RWPE2 (cell line): ENCODE measurements around the gene ID3.

ENCODE experiments used
- ATAC-seq: fragments of 200-7000 bp; cut with Tn5 transposase; 3 replicates; pipeline ENCODE4 v1.9.1; 2021; ENCODE audit warnings: low read depth
- DNase-seq: peaks from one replicate; pipeline ENCODE4 v3.0.0-alpha.2; 2020; ENCODE audit warnings: low spot score
- H3K27ac ChIP-seq: fragments of 450-650 bp; 2 replicates; pipeline ENCODE4 v1.5.1; 2017; ENCODE audit warnings: mild to moderate bottlenecking; ENCODE audit not compliant: poor library complexity, severe bottlenecking
- H3K27me3 ChIP-seq: fragments of 250-450 bp; sonication (Bioruptor Pico); 2 replicates; pipeline ENCODE4 v1.5.1; 2021; ENCODE audit warnings: mild to moderate bottlenecking, moderate library complexity; ENCODE audit not compliant: insufficient read depth, poor library complexity, severe bottlenecking
- H3K36me3 ChIP-seq: fragments of 250-450 bp; sonication (Bioruptor Pico); 2 replicates; pipeline ENCODE4 v1.5.1; 2020; ENCODE audit warnings: low read depth, mild to moderate bottlenecking, moderate library complexity
- H3K4me1 ChIP-seq: fragments of 250-450 bp; sonication (Bioruptor Pico); 2 replicates; pipeline ENCODE4 v1.5.1; 2021; ENCODE audit warnings: mild to moderate bottlenecking, moderate library complexity; ENCODE audit not compliant: insufficient read depth, poor library complexity, severe bottlenecking
- H3K4me3 ChIP-seq: fragments of 250-450 bp; sonication (Bioruptor Pico); 2 replicates; pipeline ENCODE4 v1.5.1; 2021; ENCODE audit warnings: mild to moderate bottlenecking, moderate library complexity; ENCODE audit not compliant: severe bottlenecking
- H3K9me3 ChIP-seq: fragments of 250-450 bp; sonication (Bioruptor Pico); 2 replicates; pipeline ENCODE4 v1.5.1; 2021; ENCODE audit warnings: mild to moderate bottlenecking, moderate library complexity; ENCODE audit not compliant: severe bottlenecking
- CTCF ChIP-seq: fragments of 450-650 bp; IDR thresholded peaks from one replicate; pipeline ENCODE4 v1.5.1; 2017; ENCODE audit warnings: mild to moderate bottlenecking, moderate library complexity; ENCODE audit not compliant: poor library complexity, severe bottlenecking

The ID3 gene

GRCh38 chr1:23537296-23537973, 21.9 kb downstream of the ID3 start:
- Histone ChIP-seq H3K27me3 (no peaks in the 10 kb centered on the region), H3K27ac (no peak overlapping the region), H3K9me3 (no peaks in the 10 kb centered on the region), H3K4me3 (no peak overlapping the region), H3K4me1 (no peaks in the 10 kb centered on the region), H3K36me3 (no peaks in the 10 kb centered on the region)
- TF ChIP-seq CTCF, result no peak
- no peak for ATAC-seq
- no peak for DNase-seq

GRCh38 chr1:23533246-23534023, 25.9 kb downstream of the ID3 start:
- Histone ChIP-seq H3K27me3 (no peaks in the 10 kb centered on the region), H3K4me3 (no peak overlapping the region), H3K27ac (no peak overlapping the region), H3K9me3 (no peaks in the 10 kb centered on the region), H3K4me1 (peaks cover 3% of the 10 kb centered on the region), H3K36me3 (no peaks in the 10 kb centered on the region)
- no peak for DNase-seq
- ATAC-seq, result no peak
- no peak for TF ChIP-seq CTCF

GRCh38 chr1:23531562-23532094, 27.7 kb downstream of the ID3 start:
- no peak for TF ChIP-seq CTCF
- Histone ChIP-seq H3K9me3 (no peaks in the 10 kb centered on the region), H3K4me3 (peak overlapping the region; percentile 56), H3K4me1 (peaks cover 10% of the 10 kb centered on the region), H3K27me3 (no peaks in the 10 kb centered on the region), H3K36me3 (no peaks in the 10 kb centered on the region), H3K27ac (no peak overlapping the region)
- no peak for ATAC-seq
- no peak for DNase-seq

GRCh38 chr1:23530747-23531561, 28.3 kb downstream of the ID3 start, which contains the start of gene E2F2:
E2F2 (minus strand) TSS chr1:23531233; CDS start chr1:23530793, 440 bp downstream.
- TF ChIP-seq CTCF, result peak; percentile 4
- DNase-seq (peak; percentile 85), ATAC-seq (peak; percentile 57)
- H3K4me1 ChIP-seq, result peaks cover 10% of the 10 kb centered on the region
- no peak within 1 kb of the TSS for H3K27ac ChIP-seq
- no peaks in the 10 kb centered on the region for H3K9me3 ChIP-seq
- no peaks in the 10 kb centered on the region for H3K36me3 ChIP-seq
- H3K27me3 ChIP-seq, result no peaks in the 10 kb centered on the region
- H3K4me3 ChIP-seq, result peak within 1 kb of the TSS; percentile 56
